ENCODE results near the gene GBF1. TPM values are rescaled to one million over a fixed set of nuclear protein-coding genes. Genes with fewer than 3 reads are reported as not detected.

GBF1 gene
- total and polyA plus RNA-seq, 2 donors from 2014 or later: 14.4 to 53.3 TPM

GRCh38 chr10:102234888-102235597 is 10.3 kb upstream of the GBF1 start:
- no peak for TF ChIP-seq CTCF (IDR thresholded peaks at IDR 0.05; ENCODE audit: borderline replicate concordance, extremely low read depth, insufficient read depth)
- Histone ChIP-seq H3K9ac (ENCODE audit: low read length in 3 of 3) (no peak overlapping the region), H3K27ac (ENCODE audit: low read depth in 2 of 2, low read length in 2 of 2) (no peak overlapping the region), H3K9me3 (ENCODE audit: control insufficient read depth in 2 of 3, insufficient read depth in 1 of 3, low read length in 3 of 3) (no peaks in the 10 kb centered on the region), H3K4me1 (ENCODE audit: control insufficient read depth in 2 of 3, insufficient read depth in 2 of 3, low read depth in 1 of 3, low read length in 3 of 3) (peaks cover 0 to 4% (median 3%) of the 10 kb centered on the region in 3 donors), H3K36me3 (ENCODE audit: control insufficient read depth in 2 of 3, insufficient read depth in 3 of 3, low read length in 3 of 3) (no peaks in the 10 kb centered on the region), H3K4me3 (ENCODE audit: low read length in 3 of 3) (no peak overlapping the region), H3K27me3 (ENCODE audit: control insufficient read depth, insufficient read depth, low read length) (peaks cover 6% of the 10 kb centered on the region)
- intact Hi-C loops (cut with DNase I): loop anchor here (5.0 kb wide), 1 partner anchor 117 kb away; no protein-coding TSS in a partner anchor
- no peak for FAIRE-seq
- DNase-seq: peak in 2 of 5 donors; percentile 24 to 27

GRCh38 chr10:102235598-102235920 is 9.8 kb upstream of the GBF1 start:
- DNase-seq (no peak), FAIRE-seq (no peak)
- no peak for TF ChIP-seq CTCF (IDR thresholded peaks at IDR 0.05; ENCODE audit: borderline replicate concordance, extremely low read depth, insufficient read depth)

GRCh38 chr10:102236006-102236405 is 9.3 kb upstream of the GBF1 start:
- Histone ChIP-seq H3K9me3 (ENCODE audit: control insufficient read depth in 2 of 3, insufficient read depth in 1 of 3, low read length in 3 of 3) (no peaks in the 10 kb centered on the region), H3K27me3 (ENCODE audit: control insufficient read depth, insufficient read depth, low read length) (peaks cover 8% of the 10 kb centered on the region), H3K4me3 (ENCODE audit: low read length in 3 of 3) (no peak overlapping the region), H3K4me1 (ENCODE audit: control insufficient read depth in 2 of 3, insufficient read depth in 2 of 3, low read depth in 1 of 3, low read length in 3 of 3) (peaks cover 0 to 4% (median 3%) of the 10 kb centered on the region in 3 donors), H3K36me3 (ENCODE audit: control insufficient read depth in 2 of 3, insufficient read depth in 3 of 3, low read length in 3 of 3) (no peaks in the 10 kb centered on the region), H3K27ac (ENCODE audit: low read depth in 2 of 2, low read length in 2 of 2) (no peak overlapping the region), H3K9ac (ENCODE audit: low read length in 3 of 3) (no peak overlapping the region)
- no peak for FAIRE-seq
- intact Hi-C loops (cut with DNase I): no loop called here
- TF ChIP-seq CTCF (IDR thresholded peaks at IDR 0.05; ENCODE audit: borderline replicate concordance, extremely low read depth, insufficient read depth): no peak
- DNase-seq: no peak

More at GRCh38 chr10:102235598-102235920, 9.8 kb upstream of the GBF1 start:
- Histone ChIP-seq H3K9me3 (ENCODE audit: control insufficient read depth in 2 of 3, insufficient read depth in 1 of 3, low read length in 3 of 3) (no peaks in the 10 kb centered on the region), H3K27me3 (ENCODE audit: control insufficient read depth, insufficient read depth, low read length) (peaks cover 8% of the 10 kb centered on the region), H3K36me3 (ENCODE audit: control insufficient read depth in 2 of 3, insufficient read depth in 3 of 3, low read length in 3 of 3) (no peaks in the 10 kb centered on the region), H3K4me1 (ENCODE audit: control insufficient read depth in 2 of 3, insufficient read depth in 2 of 3, low read depth in 1 of 3, low read length in 3 of 3) (peaks cover 0 to 3% (median 2%) of the 10 kb centered on the region in 3 donors), H3K4me3 (ENCODE audit: low read length in 3 of 3) (no peak overlapping the region), H3K27ac (ENCODE audit: low read depth in 2 of 2, low read length in 2 of 2) (no peak overlapping the region), H3K9ac (ENCODE audit: low read length in 3 of 3) (no peak overlapping the region)
- intact Hi-C loops (cut with DNase I): no loop called here

All from kidney (tissue), 14 donors.